Sciatic nerve (tissue), 2 donors: Measurements from ENCODE around the gene COG3. TPM values are rescaled to one million over a fixed set of nuclear protein-coding genes. Genes with fewer than 3 reads are reported as not detected.

Experiments
- ATAC-seq: fragments of 200-7000 bp; cut with Tn5 transposase; one replicate; pipeline ENCODE4 v1.9.1; 2020; ENCODE audit warnings: mild to moderate bottlenecking, moderate library complexity
- DNase-seq: peaks from one replicate; pipeline ENCODE4 v3.0.0-alpha.2; 2020; ENCODE audit warnings: low spot score
- intact Hi-C: fragments of 100-400 bp; cut with DNase I; formaldehyde crosslinking; loops from one replicate; pipeline ENCODE4 v1.14.2; 2022
- total RNA-seq: library from RNA; stranded (reverse); fragmentation: NEBNext Ultra II Directional; extraction: Animal tissue kit (Norgen Biotek cat#: 25700); gene quantifications from one replicate; pipeline ENCODE4 v1.2.1, GENCODE V29; 2021
- donor health status: DM: no; HTN: no; CAD: no.
- donor health status: DM: no; HTN: no; CAD: no.

COG3 gene
- total RNA-seq, 1 donor from 2014 or later, result 34.4 TPM

- intact Hi-C loops, result no loop called here
- no peak for ATAC-seq
- no peak for DNase-seq
Measured at GRCh38 chr13:45540195-45540594, 75.5 kb downstream of the COG3 start.

GRCh38 chr13:45540864-45541263 is 76.1 kb downstream of the COG3 start:
- intact Hi-C loops, result no loop called here
- ATAC-seq, result no peak
- no peak for DNase-seq

- ATAC-seq (no peak), DNase-seq (no peak)
- intact Hi-C loops, result no loop called here
Measured at GRCh38 chr13:45541806-45542205, 77.1 kb downstream of the COG3 start.

GRCh38 chr13:45542391-45542790 is 77.7 kb downstream of the COG3 start:
- no peak for ATAC-seq
- DNase-seq, result no peak
- intact Hi-C loops, result no loop called here

GRCh38 chr13:45542878-45543277 is 78.1 kb downstream of the COG3 start:
- ATAC-seq, result no peak
- no peak for DNase-seq
- intact Hi-C loops, result no loop called here

- DNase-seq (no peak), ATAC-seq (no peak)
- intact Hi-C loops, result no loop called here
Measured at GRCh38 chr13:45544520-45544919, 79.8 kb downstream of the COG3 start.

GRCh38 chr13:45545686-45546409 is 81.1 kb downstream of the COG3 start:
- ATAC-seq, result no peak

GRCh38 chr13:45546410-45546765 is 81.6 kb downstream of the COG3 start:
- intact Hi-C loops, result no loop called here
- no peak for DNase-seq
- ATAC-seq, result no peak

More at GRCh38 chr13:45545686-45546409, 81.1 kb downstream of the COG3 start:
- DNase-seq, result no peak
- intact Hi-C loops, result no loop called here

GRCh38 chr13:45548281-45548680 is 83.5 kb downstream of the COG3 start:
- DNase-seq, result no peak
- no peak for ATAC-seq
- intact Hi-C loops, result no loop called here

GRCh38 chr13:45554604-45555109 is 89.9 kb downstream of the COG3 start:
- intact Hi-C loops, result no loop called here
- DNase-seq (no peak), ATAC-seq (no peak)

- intact Hi-C loops, result no loop called here
- ATAC-seq, result no peak
- DNase-seq, result no peak
Measured at GRCh38 chr13:45564133-45564776, 99.5 kb downstream of the COG3 start.

GRCh38 chr13:45565331-45565730 is 100.6 kb downstream of the COG3 start:
- DNase-seq, result no peak
- ATAC-seq, result no peak
- intact Hi-C loops, result no loop called here

GRCh38 chr13:45575146-45575829 is 110.5 kb downstream of the COG3 start:
- DNase-seq (no peak), ATAC-seq (no peak)
- intact Hi-C loops, result no loop called here

GRCh38 chr13:45575830-45576180 is 111.1 kb downstream of the COG3 start:
- intact Hi-C loops, result no loop called here
- DNase-seq (no peak), ATAC-seq (no peak)

GRCh38 chr13:45576466-45576865 is 111.7 kb downstream of the COG3 start:
- ATAC-seq, result no peak
- intact Hi-C loops, result no loop called here
- no peak for DNase-seq

GRCh38 chr13:45582408-45583076 is 117.8 kb downstream of the COG3 start:
- intact Hi-C loops, result no loop called here
- DNase-seq (no peak), ATAC-seq (no peak)

GRCh38 chr13:45584816-45585215 is 120.1 kb downstream of the COG3 start:
- intact Hi-C loops, result no loop called here
- no peak for ATAC-seq
- DNase-seq, result no peak
